Measurements from ENCODE around the gene VPS26A.

Gene VPS26A

GRCh38 chr10:69218831-69219230 is 94.9 kb downstream of the VPS26A start:
- DNase-seq (ENCODE audit: low read depth in 2 of 3, low spot score in 1 of 3) = no peak

GRCh38 chr10:69220041-69220451 is 96.1 kb downstream of the VPS26A start, which contains the start of gene HKDC1:
HKDC1 (plus strand) TSS chr10:69220332; CDS start chr10:69220436, 104 bp downstream.
- no peak for DNase-seq (ENCODE audit: low read depth in 2 of 3, low spot score in 1 of 3)

- no peak for DNase-seq (ENCODE audit: low read depth in 2 of 3, low spot score in 1 of 3)
These were observed 96.5 kb downstream of the VPS26A start for GRCh38 chr10:69220507-69220906.

Data from stimulated activated CD4-positive, alpha-beta T cell treated with anti-CD3 and anti-CD28 coated beads, Interleukin-12 subunit alpha, Interleukin-12 subunit beta, amount 100 ng/mL, for 48 hours (primary cell).